SK-N-MC (cell line): ENCODE results near the gene SH3RF3.

Experiments
- EZH2 ChIP-seq: fragments of 200-600 bp; sonication (generic); IDR thresholded peaks from one replicate; pipeline ENCODE4 v1.6.1; 2017; ENCODE audit warnings: antibody characterized with exemption
- FOXP2 ChIP-seq: optimal IDR thresholded peaks from 2 replicates; pipeline ENCODE3; 2011; ENCODE audit warnings: mild to moderate bottlenecking, moderate library complexity; ENCODE audit not compliant: insufficient read depth; ENCODE audit errors: extremely low read length, control extremely low read depth
- POLR2AphosphoS5 ChIP-seq: IDR thresholded peaks from 2 replicates; pipeline ENCODE4 v1.6.1; 2012; ENCODE audit warnings: mild to moderate bottlenecking, low read depth, low read length, borderline replicate concordance

- TF ChIP-seq EZH2 (no peak), POLR2AphosphoS5 (no peak), FOXP2 (no peak)
These were observed 292.1 kb downstream of the SH3RF3 start for GRCh38 chr2:109421101-109421500.
